HG03108 (cell line): ENCODE results near the gene NDEL1.

Experiments used
- ATAC-seq: cut with Tn5 transposase; IDR thresholded peaks from one replicate; pipeline ENCODE4 v1.9.1; 2021; ENCODE audit warnings: moderate library complexity; ENCODE audit not compliant: unreplicated experiment

The NDEL1 gene

GRCh38 chr17:8453326-8453725, 17.6 kb downstream of the NDEL1 start:
- no peak for ATAC-seq

GRCh38 chr17:8455665-8456209, 20.1 kb downstream of the NDEL1 start:
- no peak for ATAC-seq

GRCh38 chr17:8458128-8458527, 22.4 kb downstream of the NDEL1 start:
- no peak for ATAC-seq

- no peak for ATAC-seq
Measured at GRCh38 chr17:8459107-8459506, 23.4 kb downstream of the NDEL1 start.

- no peak for ATAC-seq
Measured at GRCh38 chr17:8459831-8460230, 24.1 kb downstream of the NDEL1 start.

- no peak for ATAC-seq
Measured at GRCh38 chr17:8462564-8462963, 26.9 kb downstream of the NDEL1 start.

GRCh38 chr17:8463099-8463498, 27.4 kb downstream of the NDEL1 start:
- no peak for ATAC-seq

GRCh38 chr17:8464941-8465340, 29.3 kb downstream of the NDEL1 start:
- no peak for ATAC-seq

GRCh38 chr17:8465356-8465755, 29.7 kb downstream of the NDEL1 start:
- no peak for ATAC-seq

GRCh38 chr17:8465759-8466158, 30.1 kb downstream of the NDEL1 start:
- no peak for ATAC-seq

- no peak for ATAC-seq
Measured at GRCh38 chr17:8466456-8466855, 30.8 kb downstream of the NDEL1 start.

GRCh38 chr17:8466873-8467272, 31.2 kb downstream of the NDEL1 start:
- ATAC-seq: no peak

- no peak for ATAC-seq
Measured at GRCh38 chr17:8467527-8467926, 31.8 kb downstream of the NDEL1 start.

- ATAC-seq: no peak
Measured at GRCh38 chr17:8468127-8468526, 32.4 kb downstream of the NDEL1 start.

GRCh38 chr17:8468980-8469379, 33.3 kb downstream of the NDEL1 start:
- ATAC-seq: no peak

GRCh38 chr17:8469964-8470363, 34.3 kb downstream of the NDEL1 start:
- ATAC-seq: no peak

- ATAC-seq: no peak
Measured at GRCh38 chr17:8470447-8471047, 34.9 kb downstream of the NDEL1 start.

- no peak for ATAC-seq
Measured at GRCh38 chr17:8472663-8473062, 37.0 kb downstream of the NDEL1 start.

GRCh38 chr17:8473451-8474192, 37.9 kb downstream of the NDEL1 start:
- ATAC-seq: no peak

GRCh38 chr17:8474826-8475225, 39.1 kb downstream of the NDEL1 start:
- no peak for ATAC-seq

- ATAC-seq: no peak
Measured at GRCh38 chr17:8475227-8475626, 39.5 kb downstream of the NDEL1 start.

GRCh38 chr17:8475781-8476180, 40.1 kb downstream of the NDEL1 start:
- ATAC-seq: no peak
